ENCODE results near the gene NOL12.

Gene NOL12

GRCh38 chr22:37660709-37661045, 25.5 kb upstream of the NOL12 start:
- DNase-seq (ENCODE audit: low spot score): no peak
- TF ChIP-seq, protein P1, sequence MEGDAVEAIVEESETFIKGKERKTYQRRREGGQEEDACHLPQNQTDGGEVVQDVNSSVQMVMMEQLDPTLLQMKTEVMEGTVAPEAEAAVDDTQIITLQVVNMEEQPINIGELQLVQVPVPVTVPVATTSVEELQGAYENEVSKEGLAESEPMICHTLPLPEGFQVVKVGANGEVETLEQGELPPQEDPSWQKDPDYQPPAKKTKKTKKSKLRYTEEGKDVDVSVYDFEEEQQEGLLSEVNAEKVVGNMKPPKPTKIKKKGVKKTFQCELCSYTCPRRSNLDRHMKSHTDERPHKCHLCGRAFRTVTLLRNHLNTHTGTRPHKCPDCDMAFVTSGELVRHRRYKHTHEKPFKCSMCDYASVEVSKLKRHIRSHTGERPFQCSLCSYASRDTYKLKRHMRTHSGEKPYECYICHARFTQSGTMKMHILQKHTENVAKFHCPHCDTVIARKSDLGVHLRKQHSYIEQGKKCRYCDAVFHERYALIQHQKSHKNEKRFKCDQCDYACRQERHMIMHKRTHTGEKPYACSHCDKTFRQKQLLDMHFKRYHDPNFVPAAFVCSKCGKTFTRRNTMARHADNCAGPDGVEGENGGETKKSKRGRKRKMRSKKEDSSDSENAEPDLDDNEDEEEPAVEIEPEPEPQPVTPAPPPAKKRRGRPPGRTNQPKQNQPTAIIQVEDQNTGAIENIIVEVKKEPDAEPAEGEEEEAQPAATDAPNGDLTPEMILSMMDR (IDR thresholded peaks at IDR 0.05; ENCODE audit: extremely low read depth, missing control alignments): no peak

DNA sequence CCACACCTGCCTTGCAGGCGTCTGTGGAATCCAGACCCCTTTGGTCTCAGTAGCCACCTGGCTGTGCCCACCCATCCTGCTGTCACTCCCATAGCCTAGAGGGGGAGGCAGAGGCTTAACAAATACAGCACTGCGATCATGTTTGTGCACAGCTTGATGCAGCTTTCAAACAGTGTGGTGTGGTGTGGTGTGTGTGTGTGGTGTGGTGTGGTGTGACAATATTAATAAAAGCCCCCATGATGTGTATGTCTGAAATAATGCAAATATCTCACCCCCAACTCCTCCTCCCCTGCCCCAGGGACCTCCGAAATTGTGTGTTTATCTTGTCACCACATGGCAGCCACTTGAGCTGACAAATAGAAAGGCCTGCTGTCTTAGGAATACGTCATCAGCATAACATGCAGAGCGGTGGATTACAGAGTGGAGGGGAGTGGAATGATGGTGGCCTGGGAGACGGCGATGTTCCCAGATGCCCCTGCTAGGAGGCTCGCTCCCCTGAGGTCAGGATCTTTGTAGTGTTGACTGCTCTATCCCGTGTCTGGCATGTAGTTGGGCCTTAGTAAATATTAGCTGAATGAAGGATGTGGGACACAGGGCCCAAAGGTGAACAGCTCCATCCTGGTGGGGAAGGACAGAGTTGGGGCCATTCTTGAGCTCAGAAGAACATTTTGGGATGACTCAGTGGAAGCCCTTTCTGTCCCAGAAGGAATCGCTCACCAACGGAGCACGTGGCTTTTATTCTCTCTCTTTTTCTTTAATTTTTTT, 24.8 kb upstream of the NOL12 start:
- no peak for DNase-seq (ENCODE audit: low spot score)
- TF ChIP-seq, protein P1 (IDR thresholded peaks at IDR 0.05; ENCODE audit: extremely low read depth, missing control alignments): peak; percentile 51

GRCh38 chr22:37662039-37662438, 24.1 kb upstream of the NOL12 start:
- TF ChIP-seq, protein P1 (IDR thresholded peaks at IDR 0.05; ENCODE audit: extremely low read depth, missing control alignments): no peak
- no peak for DNase-seq (ENCODE audit: low spot score)

DNA sequence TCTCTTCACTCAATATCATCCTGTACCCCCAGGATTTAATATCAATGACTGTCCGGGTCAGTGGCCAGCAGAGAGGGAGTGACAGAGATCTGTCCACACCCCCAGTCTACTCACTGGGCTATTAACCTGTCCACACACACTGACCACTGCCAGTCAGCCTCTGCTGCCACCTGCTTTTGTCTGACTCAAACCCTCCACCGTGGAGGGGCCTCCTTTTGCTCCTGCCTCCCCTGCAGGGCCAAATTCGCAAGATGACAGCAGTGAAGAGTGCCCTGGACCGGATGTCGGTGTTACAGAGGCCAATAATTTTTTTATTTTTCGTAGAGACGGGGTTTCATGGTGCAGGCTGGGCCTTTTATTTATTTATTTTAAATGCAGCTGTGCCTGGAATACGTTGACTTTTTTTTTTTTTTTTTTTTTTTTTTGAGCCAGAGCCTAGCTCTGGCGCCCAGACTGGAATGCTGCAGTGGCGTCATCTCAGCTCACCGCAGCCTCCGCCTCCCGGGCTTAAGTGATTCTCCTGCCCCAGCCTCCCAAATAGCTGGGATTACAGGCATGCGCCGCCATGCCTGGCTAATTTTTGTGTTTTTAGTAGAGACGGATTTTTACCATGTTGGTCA, 22.5 kb upstream of the NOL12 start:
- DNase-seq (ENCODE audit: low spot score): no peak
- TF ChIP-seq, protein P1 (IDR thresholded peaks at IDR 0.05; ENCODE audit: extremely low read depth, missing control alignments): no peak

- DNase-seq (ENCODE audit: low spot score): no peak
- TF ChIP-seq, protein P1 (IDR thresholded peaks at IDR 0.05; ENCODE audit: extremely low read depth, missing control alignments): no peak
Measured at GRCh38 chr22:37664249-37665101, 21.7 kb upstream of the NOL12 start.

- TF ChIP-seq, protein P1 (IDR thresholded peaks at IDR 0.05; ENCODE audit: extremely low read depth, missing control alignments): no peak
- DNase-seq (ENCODE audit: low spot score): no peak
Measured at GRCh38 chr22:37665487-37665886, 20.7 kb upstream of the NOL12 start.

DNA sequence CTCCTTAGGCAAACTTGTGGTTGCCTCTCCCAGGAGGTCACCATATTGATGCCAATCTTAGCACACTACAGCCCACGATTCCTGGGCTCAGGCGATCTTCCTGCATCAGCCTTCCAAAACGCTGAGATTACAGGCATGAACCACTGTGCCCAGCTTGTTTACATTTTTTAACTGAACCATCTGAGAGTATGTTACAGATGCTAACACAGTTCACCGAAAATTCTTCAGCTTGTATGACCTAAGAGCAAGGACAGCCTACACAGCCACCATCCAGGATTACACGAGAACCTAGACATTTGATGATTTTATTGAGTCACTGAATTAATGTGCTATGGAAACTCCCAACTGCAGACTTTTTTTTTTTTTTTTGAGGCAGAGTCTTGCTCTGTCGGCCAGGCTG, 16.6 kb upstream of the NOL12 start:
- TF ChIP-seq, protein P1 (IDR thresholded peaks at IDR 0.05; ENCODE audit: extremely low read depth, missing control alignments): no peak
- DNase-seq (ENCODE audit: low spot score): no peak
